A204.1 (cell line): ENCODE measurements around the gene HEATR5A.
"Not testable (repeated sequence)": the region's sequence is repeated elsewhere in the genome, so short reads cannot be mapped to it uniquely, and the experiment has no call there.

Experiments
- FAIRE-seq: peaks from 2 replicates; lab custom pipeline; 2012; peaks lifted over from hg19 to GRCh38; lab: Jason Lieb, UNC

Gene HEATR5A

GRCh38 chr14:31256534-31257243 is 163.7 kb downstream of the HEATR5A start:
- no peak for FAIRE-seq

GRCh38 chr14:31255918-31256317 is 164.4 kb downstream of the HEATR5A start:
- FAIRE-seq: not testable (repeated sequence)

- FAIRE-seq: no peak
Measured at GRCh38 chr14:31255286-31255685, 165.1 kb downstream of the HEATR5A start.

DNA sequence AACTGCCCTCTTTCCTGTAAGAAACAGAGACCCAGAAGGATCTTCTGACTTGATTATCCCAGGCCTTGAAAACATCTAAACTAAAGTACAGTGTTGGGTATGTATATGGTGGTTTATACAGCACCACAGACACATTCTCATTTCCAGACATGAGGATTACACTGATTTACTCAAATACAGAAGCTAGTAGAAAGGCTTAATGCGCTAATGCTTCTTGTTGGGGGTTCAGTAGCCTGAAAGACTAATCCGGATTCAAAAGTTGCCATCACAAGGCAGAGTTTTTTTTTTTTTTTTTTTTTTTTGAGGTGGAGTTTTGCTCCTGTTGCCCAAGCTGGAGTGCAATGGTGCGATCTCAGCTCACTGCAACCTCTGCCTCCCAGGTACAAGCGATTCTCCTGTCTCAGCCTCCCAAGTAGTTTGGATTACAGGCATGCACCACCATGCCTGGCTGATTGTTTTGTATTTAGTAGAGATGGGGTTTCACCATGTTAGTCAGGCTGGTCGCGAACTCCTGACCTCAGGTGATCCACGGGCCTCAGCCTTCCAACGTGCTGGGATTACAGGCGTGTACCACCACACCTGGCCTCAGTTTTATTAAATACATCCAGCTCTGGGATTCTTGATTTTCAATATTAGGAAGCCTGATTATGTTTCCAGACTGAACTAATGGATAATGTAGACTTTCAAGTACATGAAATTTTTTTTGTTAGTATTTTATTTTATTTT is 166.4 kb downstream of the HEATR5A start:
- FAIRE-seq: no peak

DNA sequence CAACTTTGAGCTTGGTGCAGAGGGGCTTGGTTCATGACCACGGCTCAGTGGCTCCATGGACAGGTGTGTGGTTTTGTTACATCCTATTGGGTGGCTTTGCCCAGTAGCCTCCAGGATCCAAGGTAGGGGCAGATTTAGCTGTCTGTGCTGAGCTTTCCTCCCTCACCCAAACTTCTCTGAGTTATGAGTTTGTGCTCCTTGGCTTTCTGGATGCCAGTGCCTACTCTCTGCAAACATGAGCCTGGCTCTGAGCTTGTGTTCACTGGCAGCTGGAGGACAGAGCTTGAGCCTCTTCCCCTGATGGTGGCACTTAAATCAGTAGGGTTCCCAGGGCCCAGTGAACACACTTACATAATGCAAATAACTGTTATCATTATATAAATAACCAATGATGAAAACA is 167.5 kb downstream of the HEATR5A start:
- FAIRE-seq: no peak

DNA sequence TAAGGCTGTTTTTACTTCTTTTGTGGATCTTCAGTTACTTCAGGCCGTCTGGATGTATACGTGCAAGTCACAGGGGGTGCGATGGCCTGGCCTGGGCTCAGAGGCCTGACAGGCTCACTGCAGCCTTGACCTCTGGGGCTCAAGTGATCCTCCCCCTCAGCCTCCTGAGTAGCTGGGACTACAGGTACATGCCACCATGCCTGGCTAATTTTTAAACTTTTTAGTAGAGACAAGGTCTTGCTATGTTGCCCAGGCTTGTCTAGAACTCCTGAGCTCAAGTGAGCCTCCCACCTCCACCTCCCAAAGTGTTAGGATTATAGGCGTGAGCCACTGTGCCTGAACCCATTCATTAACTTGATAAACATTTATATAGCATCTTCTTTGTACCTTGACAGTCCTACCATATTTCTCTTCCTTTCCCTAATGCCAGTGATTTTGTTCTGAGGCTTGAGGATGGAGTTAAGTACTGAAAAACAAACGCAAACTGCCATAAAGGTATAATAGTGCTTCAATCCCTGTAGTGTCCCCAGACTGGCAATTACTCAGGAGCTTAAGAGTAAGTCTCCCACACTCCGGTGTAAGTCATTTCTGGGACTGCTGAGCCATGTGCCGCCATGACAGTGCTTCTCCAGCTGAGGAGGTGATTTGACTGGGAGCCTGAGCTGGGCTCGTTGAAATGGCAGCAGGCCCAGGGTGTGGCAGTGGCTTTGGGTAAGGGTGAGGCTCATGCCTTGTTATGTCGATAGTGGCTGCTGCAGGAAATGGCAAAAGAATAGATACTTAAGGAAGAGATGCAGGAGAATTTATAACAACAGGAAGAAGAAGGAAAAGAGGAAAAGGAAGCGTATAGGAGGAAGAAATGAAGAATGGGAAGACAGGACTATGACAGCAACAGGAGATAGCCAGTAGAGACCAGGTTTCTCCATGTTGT is 169.1 kb downstream of the HEATR5A start:
- no peak for FAIRE-seq

- FAIRE-seq: no peak
Measured at GRCh38 chr14:31244626-31245025, 175.7 kb downstream of the HEATR5A start.

DNA sequence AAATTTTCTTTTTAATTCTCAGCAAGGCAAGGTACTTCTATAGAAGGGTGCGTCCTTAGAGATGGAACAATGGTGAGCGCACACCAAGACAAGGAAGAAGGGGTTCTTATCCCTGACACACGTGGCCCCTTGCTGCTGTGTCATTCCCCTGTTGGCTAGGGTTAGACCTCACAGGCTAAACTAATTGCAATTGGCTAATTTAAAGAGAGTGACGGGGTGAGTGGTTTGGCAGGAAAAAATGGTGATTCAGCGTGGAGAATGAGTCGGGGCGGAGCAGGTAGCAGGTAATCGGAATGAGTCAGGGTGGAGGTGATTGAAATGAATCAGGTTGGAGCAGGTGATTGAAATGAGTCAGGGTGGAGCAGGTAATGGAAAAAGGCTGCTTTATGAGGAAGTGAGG is 176.5 kb downstream of the HEATR5A start:
- FAIRE-seq: no peak

GRCh38 chr14:31242161-31242940 is 178.0 kb downstream of the HEATR5A start:
- FAIRE-seq: not testable (repeated sequence)
